Measurements from ENCODE around the gene NCOA7. TPM values are rescaled to one million over a fixed set of nuclear protein-coding genes. Genes with fewer than 3 reads are reported as not detected.
"Not testable (repeated sequence)": the region's sequence is repeated elsewhere in the genome, so short reads cannot be mapped to it uniquely, and the experiment has no call there.

Gene NCOA7
- polyA plus RNA-seq, 1 of the 3 experiments (the other 2 are of a cell fraction): 16.3 TPM

GRCh38 chr6:125773387-125774341 lies 17.1 kb upstream of the NCOA7 start:
- no peak overlapping the region for H3K27ac ChIP-seq (ENCODE audit: low read depth in 2 of 2, low read length in 1 of 2)
- TF ChIP-seq TCF12 (IDR thresholded peaks at IDR 0.05) (peak; percentile 25; the same call in 1 of the 2 replicates), JUND (IDR thresholded peaks at IDR 0.05) (no peak)
- no peak overlapping the region for H3K4me3 ChIP-seq (ENCODE audit: low read depth in 2 of 2, low read length in 1 of 2)
- H3K36me3 ChIP-seq (replicated peaks in 1 of 2; ENCODE audit: control insufficient read depth in 1 of 2, insufficient read depth in 2 of 2, low read length in 1 of 2): no peaks in the 10 kb centered on the region
- H2AFZ ChIP-seq (ENCODE audit: low read depth): no peak overlapping the region
- H3K79me2 ChIP-seq (ENCODE audit: insufficient read depth): no peaks in the 10 kb centered on the region
- H3K9me3 ChIP-seq: no peaks in the 10 kb centered on the region
- DNase-seq: no peak
- no peak overlapping the region for H3K9ac ChIP-seq
- no peaks in the 10 kb centered on the region for H3K4me1 ChIP-seq (ENCODE audit: control insufficient read depth in 1 of 2, insufficient read depth in 2 of 2, low read depth in 1 of 2, low read length in 1 of 2)
- no peaks in the 10 kb centered on the region for H4K20me1 ChIP-seq (ENCODE audit: insufficient read depth)
- H3F3A ChIP-seq (replicated peaks; ENCODE audit: insufficient read depth): no peaks in the 10 kb centered on the region
- no peaks in the 10 kb centered on the region; the same call in 1 of the 2 replicates for H3K27me3 ChIP-seq (ENCODE audit: insufficient read depth)
- H3K4me2 ChIP-seq: no peak overlapping the region
- CTCF ChIA-PET: interaction anchor here (1.1 to 1.7 kb wide), 4 partner anchors 13 to 462 kb away, joined by 4 to 6 read pairs (median 4); no protein-coding TSS in a partner anchor
- no peaks in the 10 kb centered on the region for H3K9me2 ChIP-seq
- WGBS (ENCODE audit: low lambda C conversion rate): 32% methylated on average over 4 of the region's 4 CpGs
- POLR2A ChIA-PET: no interaction called here

- H3K4me3 ChIP-seq (ENCODE audit: low read depth in 2 of 2, low read length in 1 of 2); H3K4me1 ChIP-seq (ENCODE audit: control insufficient read depth in 1 of 2, insufficient read depth in 2 of 2, low read depth in 1 of 2, low read length in 1 of 2); POLR2A ChIA-PET; H3K27ac ChIP-seq (ENCODE audit: low read depth in 2 of 2, low read length in 1 of 2); H3K9me3 ChIP-seq; H2AFZ ChIP-seq (ENCODE audit: low read depth); H3K27me3 ChIP-seq (ENCODE audit: insufficient read depth); H3K4me2 ChIP-seq; H3K9ac ChIP-seq; H3K9me2 ChIP-seq; H4K20me1 ChIP-seq (ENCODE audit: insufficient read depth); DNase-seq; H3K79me2 ChIP-seq (ENCODE audit: insufficient read depth); H3K36me3 ChIP-seq (replicated peaks in 1 of 2; ENCODE audit: control insufficient read depth in 1 of 2, insufficient read depth in 2 of 2, low read length in 1 of 2): not testable (repeated sequence)
- CTCF ChIA-PET: interaction anchor here (0.7 to 2.3 kb wide), 2 partner anchors 17 to 484 kb away, joined by 3 to 12 read pairs; no protein-coding TSS in a partner anchor
- peaks cover 15% of the 10 kb centered on the region for H3F3A ChIP-seq (replicated peaks; ENCODE audit: insufficient read depth)
- 56% methylated on average over 14 of the region's 14 CpGs for WGBS (ENCODE audit: low lambda C conversion rate)
Measured at GRCh38 chr6:125776107-125776826, 14.5 kb upstream of the NCOA7 start.

- peak; percentile 86 for DNase-seq
- peaks cover 35% of the 10 kb centered on the region for H3F3A ChIP-seq (replicated peaks; ENCODE audit: insufficient read depth)
- peak overlapping the region; percentile 97 for H2AFZ ChIP-seq (ENCODE audit: low read depth)
- POLR2A ChIA-PET: interaction anchor here (0.7 to 3.2 kb wide), 11 partner anchors 10 to 1486 kb away, joined by 3 to 61 read pairs (median 3); partner anchors contain the start of genes NCOA7, RNF146 and TRMT11
- H3K9me3 ChIP-seq: no peaks in the 10 kb centered on the region
- H3K4me1 ChIP-seq (ENCODE audit: control insufficient read depth in 1 of 2, insufficient read depth in 2 of 2, low read depth in 1 of 2, low read length in 1 of 2): peaks cover 0 to 6% of the 10 kb centered on the region in 2 experiments; a peak in 2 of 4 replicates
- peak overlapping the region; percentile 78 for H3K4me2 ChIP-seq
- peak overlapping the region; percentile 77 for H3K4me3 ChIP-seq (ENCODE audit: low read depth in 2 of 2, low read length in 1 of 2)
- H3K9ac ChIP-seq: peak overlapping the region; percentile 76
- no peaks in the 10 kb centered on the region; the same call in 1 of the 2 replicates for H3K27me3 ChIP-seq (ENCODE audit: insufficient read depth)
- no peaks in the 10 kb centered on the region for H4K20me1 ChIP-seq (ENCODE audit: insufficient read depth)
- whole genome bisulfite sequencing (ENCODE audit: low lambda C conversion rate): 8% methylated on average over 17 of the region's 17 CpGs
- H3K79me2 ChIP-seq (ENCODE audit: insufficient read depth): no peaks in the 10 kb centered on the region
- H3K36me3 ChIP-seq (replicated peaks in 1 of 2; ENCODE audit: control insufficient read depth in 1 of 2, insufficient read depth in 2 of 2, low read length in 1 of 2): no peaks in the 10 kb centered on the region
- peak overlapping the region; percentile 77 to 97 for H3K27ac ChIP-seq (ENCODE audit: low read depth in 2 of 2, low read length in 1 of 2)
- CTCF ChIA-PET: interaction anchor here (0.6 to 4.1 kb wide), 14 partner anchors 11 to 479 kb away, joined by 3 to 58 read pairs (median 5); partner anchors contain the start of genes HINT3 and NCOA7
- no peaks in the 10 kb centered on the region for H3K9me2 ChIP-seq
- TF ChIP-seq CTCF (IDR thresholded peaks at IDR 0.05) (peak; percentile 22; the same call in 1 of the 2 replicates), NFIC (IDR thresholded peaks at IDR 0.05; ENCODE audit: borderline replicate concordance) (no peak), GABPA (IDR thresholded peaks at IDR 0.05; ENCODE audit: low read depth) (no peak; the same call in 1 of the 2 replicates), USF1 (IDR thresholded peaks at IDR 0.05; ENCODE audit: borderline replicate concordance, low read depth) (no peak), FOXJ3 (CRISPR knock-in tag; IDR thresholded peaks at IDR 0.05) (no peak), RCOR1 (IDR thresholded peaks at IDR 0.05; ENCODE audit: low read length) (peak; percentile 73; the same call in 1 of the 2 replicates), IRF3 (IDR thresholded peaks at IDR 0.05; ENCODE audit: low read depth, low read length) (peak; percentile 14; the same call in 1 of the 2 replicates), TCF12 (IDR thresholded peaks at IDR 0.05) (no peak), NRF1 (IDR thresholded peaks at IDR 0.05; ENCODE audit: low read depth, low read length) (no peak), USF2 (IDR thresholded peaks at IDR 0.05; ENCODE audit: borderline replicate concordance, low read depth, low read length) (no peak), MAX (IDR thresholded peaks at IDR 0.05; ENCODE audit: low read depth) (no peak)
Measured at GRCh38 chr6:125779924-125780539, 10.7 kb upstream of the NCOA7 start.

Measured in SK-N-SH (cell line).